Ovary (tissue), 3 donors: ENCODE results near the gene CDKN2AIPNL.

ENCODE experiments used
- CTCF ChIP-seq, 3 donors: fragments of 450-650 bp in 2 of 3; fragments of 200-600 bp in 1 of 3; IDR thresholded peaks; one replicate each; pipeline versions ENCODE4 v1.5.1 to v1.8.0; 2016 to 2022; ENCODE audit warnings: antibody characterized with exemption in 3 of 3, mild to moderate bottlenecking in 1 of 3
- POLR2A ChIP-seq: fragments of 450-650 bp; IDR thresholded peaks from one replicate; pipeline ENCODE4 v1.6.1; 2017; ENCODE audit warnings: antibody characterized with exemption, mild to moderate bottlenecking, moderate library complexity
- donor health status: DM: no; HTN: no; CAD: no.

DNA sequence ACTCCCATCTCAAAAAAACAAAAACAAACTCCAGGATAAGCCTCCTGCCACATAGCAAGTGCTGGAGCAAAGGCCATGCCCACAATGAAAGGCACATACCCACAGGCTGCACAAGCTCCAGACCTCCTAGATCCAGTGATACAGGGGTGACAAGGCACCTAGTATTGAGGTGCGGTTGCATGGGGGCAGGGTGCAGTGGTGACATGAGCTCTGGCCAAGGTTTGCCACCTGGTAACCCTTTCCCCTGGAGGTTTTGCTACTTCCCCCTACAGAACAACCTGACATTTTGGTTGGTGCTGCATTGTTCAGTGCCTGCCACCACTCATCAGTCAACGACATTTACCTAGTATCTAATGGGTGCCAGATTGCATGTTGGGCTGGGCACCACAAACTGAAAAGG, 14.5 kb downstream of the CDKN2AIPNL start:
- no peak for TF ChIP-seq CTCF (IDR thresholded peaks at IDR 0.05)
- TF ChIP-seq POLR2A: no peak
